GM18909 (cell line): ENCODE measurements around the gene SMARCAL1.

Source experiments
- ATAC-seq: cut with Tn5 transposase; IDR thresholded peaks from one replicate; pipeline ENCODE4 v1.9.1; 2021; ENCODE audit warnings: mild to moderate bottlenecking; ENCODE audit not compliant: unreplicated experiment, poor library complexity

The SMARCAL1 gene

GRCh38 chr2:216467845-216468244 is 55.6 kb downstream of the SMARCAL1 start:
- no peak for ATAC-seq

GRCh38 chr2:216469661-216470060 is 57.4 kb downstream of the SMARCAL1 start:
- ATAC-seq: no peak

DNA sequence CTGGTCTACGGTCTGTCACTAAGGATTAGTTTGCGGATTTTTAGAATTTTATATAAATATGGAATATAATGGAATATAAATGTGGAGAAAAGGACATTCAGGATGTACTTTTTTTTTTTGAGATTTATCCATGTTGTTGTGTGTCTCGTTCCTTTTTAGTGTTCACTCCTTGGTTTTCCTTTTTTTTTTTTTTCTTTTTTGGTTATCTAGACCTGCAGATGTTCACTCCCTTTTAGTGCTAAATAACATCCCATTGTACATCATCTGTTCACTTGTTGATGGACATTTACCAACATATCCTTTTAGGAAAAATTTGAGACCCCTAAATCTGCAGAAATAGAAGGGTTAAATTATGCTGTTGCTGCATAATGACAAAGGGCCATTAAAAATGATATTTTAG is 60.9 kb downstream of the SMARCAL1 start:
- ATAC-seq: no peak

DNA sequence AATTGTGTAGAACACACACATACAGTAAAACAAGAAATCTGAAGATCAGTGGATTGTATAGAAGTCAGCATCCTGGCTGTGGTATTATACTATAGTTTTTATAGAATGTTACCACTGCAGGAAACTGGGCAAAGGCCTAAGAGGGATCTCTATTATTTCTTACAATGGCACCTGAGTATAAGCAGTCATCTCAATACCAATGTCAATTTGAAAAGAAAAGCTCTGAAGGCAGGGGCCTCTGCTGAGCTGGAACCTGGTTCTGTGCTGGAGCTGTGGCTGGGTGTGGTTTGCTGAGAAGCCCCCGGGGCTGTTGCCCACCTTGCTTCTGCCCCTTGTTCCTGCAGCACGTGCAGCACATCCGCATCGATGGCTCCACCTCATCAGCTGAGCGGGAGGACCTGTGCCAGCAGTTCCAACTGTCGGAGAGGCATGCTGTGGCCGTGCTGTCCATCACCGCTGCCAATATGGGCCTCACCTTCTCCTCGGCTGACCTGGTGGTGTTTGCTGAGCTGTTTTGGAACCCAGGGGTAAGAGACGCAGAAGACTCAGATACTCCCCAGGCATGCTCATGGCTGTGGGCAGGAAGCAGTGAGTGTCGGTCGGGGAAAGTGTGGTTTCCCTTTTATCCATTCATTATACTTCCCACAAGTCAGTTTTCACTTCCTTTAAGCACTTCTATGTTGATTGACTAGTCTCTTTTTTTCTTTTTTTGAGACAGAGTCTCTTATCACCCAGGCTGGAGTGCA is 62.8 kb downstream of the SMARCAL1 start:
- peak; percentile 76 for ATAC-seq

DNA sequence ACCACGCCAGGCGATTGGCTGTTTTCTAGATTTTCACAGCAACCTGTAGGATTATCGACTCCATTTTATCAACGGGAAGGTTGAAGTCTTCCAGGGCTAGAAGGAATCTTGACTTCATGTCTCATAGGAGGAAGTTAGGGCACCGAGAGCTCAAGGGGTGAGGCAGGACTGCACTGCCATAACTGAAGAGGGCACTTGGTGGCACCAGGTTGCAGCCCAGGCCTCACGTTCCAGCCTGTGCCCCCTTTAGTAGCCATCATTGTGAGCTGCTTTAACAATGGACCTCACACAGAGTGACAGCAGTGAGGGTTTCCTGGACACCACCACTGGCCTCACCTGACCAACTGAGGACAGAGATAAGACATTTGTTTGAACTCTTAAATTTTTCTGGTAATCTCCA is 63.5 kb downstream of the SMARCAL1 start:
- no peak for ATAC-seq

GRCh38 chr2:216477283-216478035 is 65.2 kb downstream of the SMARCAL1 start:
- no peak for ATAC-seq

DNA sequence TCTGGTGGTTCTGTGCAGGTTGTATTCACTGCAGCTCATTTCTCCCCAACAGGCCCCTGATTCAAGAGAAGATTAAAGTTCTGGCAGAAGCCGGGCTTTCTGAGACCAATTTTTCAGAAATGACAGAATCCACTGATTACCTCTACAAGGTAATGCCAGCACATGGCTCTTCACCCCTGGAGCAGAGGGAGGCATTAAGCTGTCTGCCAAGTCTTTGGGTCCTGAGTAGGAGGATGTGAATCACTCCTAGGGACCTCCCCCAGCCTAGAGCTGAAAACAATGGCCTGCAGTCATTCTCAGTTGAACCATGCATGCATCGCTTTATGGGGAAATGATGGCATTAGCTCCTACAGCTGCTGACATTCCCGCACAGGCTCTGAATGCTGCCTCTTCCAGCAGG is 65.9 kb downstream of the SMARCAL1 start:
- no peak for ATAC-seq

GRCh38 chr2:216478791-216479190 is 66.5 kb downstream of the SMARCAL1 start:
- ATAC-seq: no peak

DNA sequence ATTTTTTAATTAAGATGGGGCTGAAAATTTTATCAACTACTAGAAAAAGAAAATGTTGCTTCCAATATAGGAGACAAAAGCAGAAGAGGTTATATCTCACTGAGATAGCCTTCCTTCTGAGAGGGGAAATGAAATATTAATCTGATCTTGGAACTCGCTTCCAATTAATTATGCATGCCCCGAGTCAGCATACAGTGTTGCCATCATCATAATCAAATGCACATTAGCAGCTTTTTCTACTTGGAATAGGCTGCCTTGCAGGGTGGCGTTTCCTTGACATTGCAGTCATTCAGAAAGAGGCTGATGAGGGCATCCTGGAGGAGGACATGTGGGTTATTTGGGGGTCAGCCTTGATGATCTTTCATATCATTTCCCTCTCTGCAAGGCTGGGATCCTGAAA is 67.9 kb downstream of the SMARCAL1 start:
- no peak for ATAC-seq

DNA sequence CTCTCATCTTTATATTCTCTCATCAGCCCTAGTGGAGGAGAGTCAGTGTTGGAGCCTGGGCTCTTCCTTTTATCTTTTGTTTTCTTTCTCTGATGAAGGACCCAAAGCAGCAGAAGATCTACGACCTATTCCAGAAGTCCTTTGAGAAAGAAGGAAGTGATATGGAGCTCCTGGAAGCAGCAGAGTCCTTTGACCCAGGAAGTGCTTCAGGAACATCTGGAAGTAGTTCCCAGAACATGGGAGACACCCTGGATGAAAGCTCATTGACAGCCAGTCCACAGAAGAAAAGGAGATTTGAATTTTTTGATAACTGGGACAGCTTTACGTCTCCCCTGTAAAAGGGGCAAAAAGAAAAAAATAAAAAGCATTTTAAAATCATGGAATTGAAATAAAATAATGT is 70.4 kb downstream of the SMARCAL1 start:
- ATAC-seq: no peak

- no peak for ATAC-seq
Observed at GRCh38 chr2:216485237-216485636, 73.0 kb downstream of the SMARCAL1 start.

DNA sequence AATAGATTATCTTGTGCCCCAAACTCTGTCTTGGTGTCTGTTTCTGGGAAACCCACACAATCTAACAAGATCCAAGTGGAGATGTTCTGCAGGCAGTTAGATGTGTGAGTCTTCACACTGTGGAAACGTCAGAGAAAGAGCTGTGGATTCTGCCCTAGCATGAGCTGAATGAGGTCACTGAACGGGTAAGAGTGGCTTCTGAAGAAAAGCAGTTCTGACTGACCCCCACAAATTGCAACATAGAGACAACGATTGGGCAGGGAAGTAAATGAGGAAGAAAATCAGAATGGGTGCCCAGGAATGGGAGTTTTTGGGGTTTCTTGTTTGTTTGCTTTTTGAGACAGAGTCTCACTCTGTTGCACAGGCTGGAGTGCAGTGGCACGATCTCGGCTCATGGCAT is 73.5 kb downstream of the SMARCAL1 start:
- no peak for ATAC-seq

DNA sequence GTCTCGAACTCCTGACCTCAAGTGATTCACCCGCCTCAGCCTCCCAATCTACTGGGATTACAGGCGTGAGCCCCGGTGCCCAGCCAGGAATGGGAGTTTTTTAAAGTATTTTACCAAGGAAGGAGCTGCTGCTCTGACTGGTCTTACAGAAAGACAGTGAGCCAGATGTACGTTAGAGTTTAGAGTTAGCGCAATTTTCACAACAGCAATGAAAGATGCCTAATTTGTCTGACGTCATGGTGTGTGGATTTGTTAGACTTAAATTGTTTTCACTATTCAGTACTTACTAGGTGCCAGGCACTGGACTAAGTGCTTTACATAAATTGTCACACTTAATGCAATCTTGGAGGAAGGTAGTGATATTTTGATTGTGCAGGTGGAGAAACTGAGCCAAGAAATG is 74.0 kb downstream of the SMARCAL1 start:
- no peak for ATAC-seq

- no peak for ATAC-seq
Observed at GRCh38 chr2:216486708-216487107, 74.4 kb downstream of the SMARCAL1 start.

DNA sequence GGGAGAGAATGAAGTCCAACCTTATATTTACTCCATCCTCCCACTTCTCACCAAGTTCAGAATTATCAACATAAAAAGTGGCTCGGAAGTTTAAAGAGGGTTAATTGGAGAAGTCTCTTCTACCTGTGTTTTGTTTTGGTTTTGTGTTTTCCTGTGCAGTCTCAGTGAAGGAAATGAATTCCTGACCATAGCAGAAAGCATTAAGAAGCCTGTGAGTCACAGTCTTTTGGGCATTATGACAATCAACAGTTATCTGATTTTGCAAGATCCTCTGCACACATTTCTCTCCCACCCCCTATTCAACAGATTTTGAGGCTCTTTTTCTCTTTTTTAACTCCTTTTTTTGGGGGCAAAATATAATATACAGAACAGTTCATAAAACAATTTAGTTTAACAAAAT is 77.8 kb downstream of the SMARCAL1 start:
- ATAC-seq: no peak

GRCh38 chr2:216491793-216492596 is 79.7 kb downstream of the SMARCAL1 start:
- ATAC-seq: peak; percentile 55

- ATAC-seq: peak; percentile 9
Observed at GRCh38 chr2:216492597-216493333, 80.5 kb downstream of the SMARCAL1 start.

DNA sequence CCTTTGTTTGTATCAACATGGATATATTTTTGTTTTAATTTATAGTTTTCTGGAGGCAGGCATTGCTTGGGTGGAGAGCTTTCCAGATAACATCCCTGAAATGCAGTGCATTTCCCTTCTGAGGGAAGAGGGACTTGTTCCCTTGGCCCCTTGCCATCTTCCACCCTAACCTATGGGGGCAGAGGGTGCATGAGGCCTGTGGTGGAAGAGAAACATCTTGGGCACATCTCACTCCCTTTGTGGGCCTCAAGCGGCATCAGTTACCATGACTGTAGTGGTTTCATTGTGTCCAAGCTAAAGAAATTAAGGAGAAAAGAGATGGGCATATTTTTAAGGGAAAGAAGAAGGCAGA is 81.0 kb downstream of the SMARCAL1 start:
- ATAC-seq: no peak

DNA sequence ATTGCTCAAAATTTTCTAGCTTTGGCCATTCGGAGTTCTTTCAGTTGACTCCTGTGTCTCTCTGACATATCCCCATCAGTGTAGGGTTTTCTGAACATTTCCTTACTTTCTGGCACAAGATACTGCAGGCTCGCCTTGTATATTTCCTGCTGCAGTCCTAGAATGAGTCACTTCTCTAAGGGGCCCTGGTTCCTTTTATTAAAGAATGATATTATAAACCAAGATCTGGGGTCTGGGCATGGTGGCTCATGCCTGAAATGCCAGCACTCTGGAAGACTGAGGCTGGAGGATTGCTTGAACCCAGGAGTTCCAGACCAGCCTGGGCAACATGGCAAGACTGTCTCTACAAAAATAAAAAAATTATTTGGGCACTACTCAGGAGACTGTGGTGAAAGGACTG is 83.4 kb downstream of the SMARCAL1 start:
- no peak for ATAC-seq

- no peak for ATAC-seq
Observed at GRCh38 chr2:216497382-216498069, 85.2 kb downstream of the SMARCAL1 start.
